Mucosa of descending colon (tissue), 3 donors: ENCODE results near the gene AKT3. TPM values are rescaled to one million over a fixed set of nuclear protein-coding genes. Genes with fewer than 3 reads are reported as not detected.

Experiments
- ATAC-seq: fragments of 200-7000 bp; cut with Tn5 transposase; one replicate; pipeline ENCODE4 v1.9.1; 2020; ENCODE audit warnings: mild to moderate bottlenecking, moderate library complexity
- DNase-seq, 3 donors: peaks; one replicate each; pipeline ENCODE4 v3.0.0-alpha.2; 2020
- H3K36me3 ChIP-seq: fragments of 200-600 bp; one replicate; pipeline ENCODE4 v1.8.0; 2021; ENCODE audit warnings: low read depth, mild to moderate bottlenecking
- H3K4me1 ChIP-seq: fragments of 200-600 bp; one replicate; pipeline ENCODE4 v1.8.0; 2021; ENCODE audit warnings: low read depth, mild to moderate bottlenecking
- H3K4me3 ChIP-seq: fragments of 200-600 bp; one replicate; pipeline ENCODE4 v1.8.0; 2021; ENCODE audit warnings: mild to moderate bottlenecking
- H3K9me3 ChIP-seq: fragments of 200-600 bp; one replicate; pipeline ENCODE4 v1.8.0; 2021; ENCODE audit warnings: mild to moderate bottlenecking
- intact Hi-C, 2 donors: fragments of 100-400 bp; cut with DNase I in 1 of 2; cut with micrococcal nuclease in 1 of 2; formaldehyde crosslinking; loops; one replicate each; pipeline versions ENCODE4 v1.11.0 to v1.11.1; 2022; cut with DNase I, micrococcal nuclease
- total RNA-seq, 3 donors: library from RNA; stranded (reverse); fragmentation: NEBNext Ultra II Directional in 2 of 3; extraction: Animal tissue kit (Norgen Biotek cat#: 25700) in 2 of 3; gene quantifications; one replicate each; pipeline versions ENCODE4 v1.2.1 to v1.2.4, GENCODE V29; 2021 to 2023
- TF ChIP-seq, protein P1 (sequence below): fragments of 200-600 bp; IDR thresholded peaks from one replicate; pipeline ENCODE4 v1.8.0; 2022; ENCODE audit warnings: antibody characterized with exemption, mild to moderate bottlenecking
- donor health status: DM: no; HTN: no; CAD: no; lungs with moderate emphysema.
- donor health status: DM: no; HTN: no; CAD: no.
- donor health status: DM: no; HTN: yes; CAD: no.

AKT3 gene
- total RNA-seq, 3 donors from 2014 or later: 8.2 to 119 (median 12.6) TPM

DNA sequence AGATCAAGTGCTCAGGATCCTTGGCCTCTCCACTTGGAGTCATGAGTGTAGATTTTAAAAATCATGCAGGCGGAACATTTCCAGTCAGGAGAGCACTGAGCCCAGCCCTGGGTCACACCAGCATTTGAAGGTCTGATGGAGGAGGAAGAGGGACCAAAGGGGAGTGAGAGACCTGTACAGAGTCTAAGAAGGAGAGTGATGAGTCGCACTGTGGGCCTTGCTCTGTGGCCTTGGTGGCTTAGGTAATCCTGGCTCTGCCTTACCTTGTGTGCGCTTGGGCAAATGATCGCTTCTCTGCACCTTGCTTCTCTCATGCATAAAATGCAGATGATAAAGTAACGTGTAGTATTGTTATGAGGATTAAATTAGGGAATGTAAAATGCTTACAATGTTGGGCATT is 368.9 kb downstream of the AKT3 start:
- ATAC-seq (no peak), DNase-seq (no peak)
- TF ChIP-seq, protein P1, sequence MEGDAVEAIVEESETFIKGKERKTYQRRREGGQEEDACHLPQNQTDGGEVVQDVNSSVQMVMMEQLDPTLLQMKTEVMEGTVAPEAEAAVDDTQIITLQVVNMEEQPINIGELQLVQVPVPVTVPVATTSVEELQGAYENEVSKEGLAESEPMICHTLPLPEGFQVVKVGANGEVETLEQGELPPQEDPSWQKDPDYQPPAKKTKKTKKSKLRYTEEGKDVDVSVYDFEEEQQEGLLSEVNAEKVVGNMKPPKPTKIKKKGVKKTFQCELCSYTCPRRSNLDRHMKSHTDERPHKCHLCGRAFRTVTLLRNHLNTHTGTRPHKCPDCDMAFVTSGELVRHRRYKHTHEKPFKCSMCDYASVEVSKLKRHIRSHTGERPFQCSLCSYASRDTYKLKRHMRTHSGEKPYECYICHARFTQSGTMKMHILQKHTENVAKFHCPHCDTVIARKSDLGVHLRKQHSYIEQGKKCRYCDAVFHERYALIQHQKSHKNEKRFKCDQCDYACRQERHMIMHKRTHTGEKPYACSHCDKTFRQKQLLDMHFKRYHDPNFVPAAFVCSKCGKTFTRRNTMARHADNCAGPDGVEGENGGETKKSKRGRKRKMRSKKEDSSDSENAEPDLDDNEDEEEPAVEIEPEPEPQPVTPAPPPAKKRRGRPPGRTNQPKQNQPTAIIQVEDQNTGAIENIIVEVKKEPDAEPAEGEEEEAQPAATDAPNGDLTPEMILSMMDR: no peak
- Histone ChIP-seq H3K4me1 (no peaks in the 10 kb centered on the region), H3K4me3 (no peak overlapping the region), H3K9me3 (no peaks in the 10 kb centered on the region), H3K36me3 (no peaks in the 10 kb centered on the region)
- intact Hi-C loops: no loop called here

- intact Hi-C loops: no loop called here
- TF ChIP-seq, protein P1: no peak
- no peak for ATAC-seq
- H3K36me3 ChIP-seq: no peaks in the 10 kb centered on the region
- H3K9me3 ChIP-seq: no peaks in the 10 kb centered on the region
- H3K4me1 ChIP-seq: no peaks in the 10 kb centered on the region
- H3K4me3 ChIP-seq: no peak overlapping the region
- no peak for DNase-seq
Measured at GRCh38 chr1:243477731-243478290, 372.2 kb downstream of the AKT3 start.

GRCh38 chr1:243475966-243476365 is 374.1 kb downstream of the AKT3 start:
- Histone ChIP-seq H3K4me1 (no peaks in the 10 kb centered on the region), H3K4me3 (no peak overlapping the region), H3K9me3 (no peaks in the 10 kb centered on the region), H3K36me3 (no peaks in the 10 kb centered on the region)
- TF ChIP-seq, protein P1: no peak
- DNase-seq (no peak), ATAC-seq (no peak)
- intact Hi-C loops: no loop called here

- no peak for DNase-seq
- no peak for ATAC-seq
- H3K4me1 ChIP-seq: no peaks in the 10 kb centered on the region
- H3K36me3 ChIP-seq: no peaks in the 10 kb centered on the region
- no peak overlapping the region for H3K4me3 ChIP-seq
- TF ChIP-seq, protein P1: no peak
- intact Hi-C loops: no loop called here
- H3K9me3 ChIP-seq: no peaks in the 10 kb centered on the region
Measured at GRCh38 chr1:243474906-243475305, 375.1 kb downstream of the AKT3 start.

- DNase-seq (no peak), ATAC-seq (no peak)
- no peaks in the 10 kb centered on the region for H3K36me3 ChIP-seq
- H3K4me1 ChIP-seq: no peaks in the 10 kb centered on the region
- no peaks in the 10 kb centered on the region for H3K9me3 ChIP-seq
- H3K4me3 ChIP-seq: no peak overlapping the region
- TF ChIP-seq, protein P1: no peak
- intact Hi-C loops: no loop called here
Measured at GRCh38 chr1:243474136-243474881, 375.7 kb downstream of the AKT3 start.
